NCI-H2107 (cell line): ENCODE results near the gene OPA1.

ENCODE experiments used
- DNase-seq: peaks from one replicate; lab custom pipeline; 2025; lab: John Stamatoyannopoulos, UW

Gene OPA1

GRCh38 chr3:193710286-193711165 lies 117.5 kb downstream of the OPA1 start:
- DNase-seq, result no peak

- no peak for DNase-seq
Measured at GRCh38 chr3:193711166-193711485, 118.1 kb downstream of the OPA1 start.

GRCh38 chr3:193711523-193711963 lies 118.5 kb downstream of the OPA1 start:
- no peak for DNase-seq

- DNase-seq, result no peak
Measured at GRCh38 chr3:193711964-193712598, 119.1 kb downstream of the OPA1 start.

GRCh38 chr3:193712938-193713337 lies 119.9 kb downstream of the OPA1 start:
- DNase-seq, result no peak

GRCh38 chr3:193714523-193715137 lies 121.6 kb downstream of the OPA1 start:
- DNase-seq, result no peak

GRCh38 chr3:193716150-193716549 lies 123.1 kb downstream of the OPA1 start:
- DNase-seq, result no peak

- no peak for DNase-seq
Measured at GRCh38 chr3:193719735-193720134, 126.7 kb downstream of the OPA1 start.

GRCh38 chr3:193720169-193720568 lies 127.2 kb downstream of the OPA1 start:
- DNase-seq, result no peak

GRCh38 chr3:193722566-193722965 lies 129.6 kb downstream of the OPA1 start:
- DNase-seq, result no peak

GRCh38 chr3:193727089-193727488 lies 134.1 kb downstream of the OPA1 start:
- DNase-seq, result no peak

GRCh38 chr3:193728429-193729087 lies 135.6 kb downstream of the OPA1 start:
- no peak for DNase-seq

- no peak for DNase-seq
Measured at GRCh38 chr3:193729088-193729465, 136.1 kb downstream of the OPA1 start.

GRCh38 chr3:193729601-193730000 lies 136.6 kb downstream of the OPA1 start:
- DNase-seq, result no peak

GRCh38 chr3:193730511-193730910 lies 137.5 kb downstream of the OPA1 start:
- DNase-seq, result no peak

- DNase-seq, result no peak
Measured at GRCh38 chr3:193730976-193731375, 138.0 kb downstream of the OPA1 start.

- no peak for DNase-seq
Measured at GRCh38 chr3:193731656-193732055, 138.6 kb downstream of the OPA1 start.

GRCh38 chr3:193732391-193732790 lies 139.4 kb downstream of the OPA1 start:
- DNase-seq, result no peak

- DNase-seq, result no peak
Measured at GRCh38 chr3:193732827-193733226, 139.8 kb downstream of the OPA1 start.

GRCh38 chr3:193734737-193735366 lies 141.8 kb downstream of the OPA1 start:
- DNase-seq, result no peak

- DNase-seq, result no peak
Measured at GRCh38 chr3:193735850-193736249, 142.8 kb downstream of the OPA1 start.

GRCh38 chr3:193736616-193737015 lies 143.6 kb downstream of the OPA1 start:
- DNase-seq, result no peak
